ENCODE results near the gene PIWIL1.

PIWIL1 gene

GRCh38 chr12:130347588-130347987 lies 9.9 kb downstream of the PIWIL1 start:
- Histone ChIP-seq H3K36me3 (ENCODE audit: control insufficient read depth, insufficient read depth, low read length) (no peaks in the 10 kb centered on the region), H3K4me2 (ENCODE audit: low read length) (no peak overlapping the region), H3K18ac (ENCODE audit: low read length) (no peak overlapping the region), H2BK5ac (ENCODE audit: low read length) (no peak overlapping the region), H4K5ac (ENCODE audit: low read length) (no peak overlapping the region), H3K27me3 (ENCODE audit: insufficient read depth, low read length, poor library complexity) (no peaks in the 10 kb centered on the region), H3K56ac (ENCODE audit: low read length) (no peak overlapping the region), H3K23ac (ENCODE audit: low read length) (no peak overlapping the region), H3K79me1 (ENCODE audit: low read length) (no peaks in the 10 kb centered on the region), H4K8ac (ENCODE audit: low read depth, low read length) (no peak overlapping the region), H2AK5ac (ENCODE audit: low read length) (no peak overlapping the region), H2BK120ac (ENCODE audit: low read depth, low read length) (no peak overlapping the region), H3K27ac (ENCODE audit: low read depth, low read length) (no peak overlapping the region), H3K9ac (ENCODE audit: low read length) (no peak overlapping the region), H3K4me3 (ENCODE audit: low read length) (no peak overlapping the region), H3K4ac (ENCODE audit: low read depth, low read length) (no peak overlapping the region), H3K79me2 (ENCODE audit: control insufficient read depth, insufficient read depth, low read length) (no peaks in the 10 kb centered on the region), H3K4me1 (ENCODE audit: control insufficient read depth, low read depth, low read length) (no peaks in the 10 kb centered on the region), H2BK15ac (replicated peaks; ENCODE audit: low read depth) (no peak overlapping the region)
- no peak for DNase-seq
- WGBS (ENCODE audit: extremely low coverage, insufficient coverage, low lambda C conversion rate) = no CpG with 5 or more reads among the region's 7 CpGs

GRCh38 chr12:130350715-130351114 lies 13.0 kb downstream of the PIWIL1 start:
- no peak overlapping the region for H2BK5ac ChIP-seq (ENCODE audit: low read length)
- no peak overlapping the region for H4K8ac ChIP-seq (ENCODE audit: low read depth, low read length)
- DNase-seq = no peak
- no peak overlapping the region for H3K4ac ChIP-seq (ENCODE audit: low read depth, low read length)
- H3K36me3 ChIP-seq (ENCODE audit: control insufficient read depth, insufficient read depth, low read length) = no peaks in the 10 kb centered on the region
- no peak overlapping the region for H3K9ac ChIP-seq (ENCODE audit: low read length)
- no peak overlapping the region for H2BK120ac ChIP-seq (ENCODE audit: low read depth, low read length)
- H3K23ac ChIP-seq (ENCODE audit: low read length) = no peak overlapping the region
- H2BK15ac ChIP-seq (replicated peaks; ENCODE audit: low read depth) = no peak overlapping the region
- no peak overlapping the region for H3K4me3 ChIP-seq (ENCODE audit: low read length)
- no peak overlapping the region for H3K56ac ChIP-seq (ENCODE audit: low read length)
- no peak overlapping the region for H2AK5ac ChIP-seq (ENCODE audit: low read length)
- no peaks in the 10 kb centered on the region for H3K79me2 ChIP-seq (ENCODE audit: control insufficient read depth, insufficient read depth, low read length)
- H3K27ac ChIP-seq (ENCODE audit: low read depth, low read length) = no peak overlapping the region
- H3K27me3 ChIP-seq (ENCODE audit: insufficient read depth, low read length, poor library complexity) = no peaks in the 10 kb centered on the region
- no peaks in the 10 kb centered on the region for H3K79me1 ChIP-seq (ENCODE audit: low read length)
- no CpG with 5 or more reads among the region's 2 CpGs for WGBS (ENCODE audit: extremely low coverage, insufficient coverage, low lambda C conversion rate)
- no peak overlapping the region for H4K5ac ChIP-seq (ENCODE audit: low read length)
- no peaks in the 10 kb centered on the region for H3K4me1 ChIP-seq (ENCODE audit: control insufficient read depth, low read depth, low read length)
- H3K18ac ChIP-seq (ENCODE audit: low read length) = no peak overlapping the region
- H3K4me2 ChIP-seq (ENCODE audit: low read length) = no peak overlapping the region

- Histone ChIP-seq H3K4ac (ENCODE audit: low read depth, low read length) (no peak overlapping the region), H3K4me3 (ENCODE audit: low read length) (no peak overlapping the region), H3K56ac (ENCODE audit: low read length) (no peak overlapping the region), H3K27ac (ENCODE audit: low read depth, low read length) (no peak overlapping the region), H3K4me1 (ENCODE audit: control insufficient read depth, low read depth, low read length) (no peaks in the 10 kb centered on the region), H3K23ac (ENCODE audit: low read length) (no peak overlapping the region), H2BK120ac (ENCODE audit: low read depth, low read length) (no peak overlapping the region), H4K8ac (ENCODE audit: low read depth, low read length) (no peak overlapping the region), H3K79me2 (ENCODE audit: control insufficient read depth, insufficient read depth, low read length) (no peaks in the 10 kb centered on the region), H2AK5ac (ENCODE audit: low read length) (no peak overlapping the region), H3K18ac (ENCODE audit: low read length) (no peak overlapping the region), H2BK15ac (replicated peaks; ENCODE audit: low read depth) (no peak overlapping the region), H3K79me1 (ENCODE audit: low read length) (no peaks in the 10 kb centered on the region), H4K5ac (ENCODE audit: low read length) (no peak overlapping the region), H3K9ac (ENCODE audit: low read length) (no peak overlapping the region), H3K36me3 (ENCODE audit: control insufficient read depth, insufficient read depth, low read length) (no peaks in the 10 kb centered on the region), H3K27me3 (ENCODE audit: insufficient read depth, low read length, poor library complexity) (no peaks in the 10 kb centered on the region), H2BK5ac (ENCODE audit: low read length) (no peak overlapping the region), H3K4me2 (ENCODE audit: low read length) (no peak overlapping the region)
- no CpG with 5 or more reads among the region's 5 CpGs for WGBS (ENCODE audit: extremely low coverage, insufficient coverage, low lambda C conversion rate)
- DNase-seq = no peak
These were observed 13.6 kb downstream of the PIWIL1 start for GRCh38 chr12:130351326-130351725.

- Histone ChIP-seq H3K56ac (ENCODE audit: low read length) (no peak overlapping the region), H3K4me3 (ENCODE audit: low read length) (no peak overlapping the region), H3K36me3 (ENCODE audit: control insufficient read depth, insufficient read depth, low read length) (no peaks in the 10 kb centered on the region), H4K8ac (ENCODE audit: low read depth, low read length) (no peak overlapping the region), H3K4ac (ENCODE audit: low read depth, low read length) (no peak overlapping the region), H3K4me2 (ENCODE audit: low read length) (no peak overlapping the region), H2BK15ac (replicated peaks; ENCODE audit: low read depth) (no peak overlapping the region), H3K23ac (ENCODE audit: low read length) (no peak overlapping the region), H3K4me1 (ENCODE audit: control insufficient read depth, low read depth, low read length) (no peaks in the 10 kb centered on the region), H3K27ac (ENCODE audit: low read depth, low read length) (no peak overlapping the region), H4K5ac (ENCODE audit: low read length) (no peak overlapping the region), H2AK5ac (ENCODE audit: low read length) (no peak overlapping the region), H2BK5ac (ENCODE audit: low read length) (no peak overlapping the region), H2BK120ac (ENCODE audit: low read depth, low read length) (no peak overlapping the region), H3K79me1 (ENCODE audit: low read length) (no peaks in the 10 kb centered on the region), H3K9ac (ENCODE audit: low read length) (no peak overlapping the region), H3K79me2 (ENCODE audit: control insufficient read depth, insufficient read depth, low read length) (no peaks in the 10 kb centered on the region), H3K18ac (ENCODE audit: low read length) (no peak overlapping the region), H3K27me3 (ENCODE audit: insufficient read depth, low read length, poor library complexity) (no peaks in the 10 kb centered on the region)
- no peak for DNase-seq
These were observed 15.4 kb downstream of the PIWIL1 start for GRCh38 chr12:130353081-130353480.

GRCh38 chr12:130354407-130354806 lies 16.7 kb downstream of the PIWIL1 start:
- Histone ChIP-seq H2BK5ac (ENCODE audit: low read length) (no peak overlapping the region), H3K27ac (ENCODE audit: low read depth, low read length) (no peak overlapping the region), H2BK15ac (replicated peaks; ENCODE audit: low read depth) (no peak overlapping the region), H3K23ac (ENCODE audit: low read length) (no peak overlapping the region), H2BK120ac (ENCODE audit: low read depth, low read length) (no peak overlapping the region), H3K4me2 (ENCODE audit: low read length) (no peak overlapping the region), H4K8ac (ENCODE audit: low read depth, low read length) (no peak overlapping the region), H3K4me3 (ENCODE audit: low read length) (no peak overlapping the region), H3K56ac (ENCODE audit: low read length) (no peak overlapping the region), H3K27me3 (ENCODE audit: insufficient read depth, low read length, poor library complexity) (no peaks in the 10 kb centered on the region), H4K5ac (ENCODE audit: low read length) (no peak overlapping the region), H3K4me1 (ENCODE audit: control insufficient read depth, low read depth, low read length) (no peaks in the 10 kb centered on the region), H2AK5ac (ENCODE audit: low read length) (no peak overlapping the region), H3K79me1 (ENCODE audit: low read length) (no peaks in the 10 kb centered on the region), H3K36me3 (ENCODE audit: control insufficient read depth, insufficient read depth, low read length) (no peaks in the 10 kb centered on the region), H3K9ac (ENCODE audit: low read length) (no peak overlapping the region), H3K4ac (ENCODE audit: low read depth, low read length) (no peak overlapping the region), H3K18ac (ENCODE audit: low read length) (no peak overlapping the region), H3K79me2 (ENCODE audit: control insufficient read depth, insufficient read depth, low read length) (no peaks in the 10 kb centered on the region)
- DNase-seq = peak; percentile 37
- no CpG with 5 or more reads among the region's 7 CpGs for WGBS (ENCODE audit: extremely low coverage, insufficient coverage, low lambda C conversion rate)

- Histone ChIP-seq H3K36me3 (ENCODE audit: control insufficient read depth, insufficient read depth, low read length) (no peaks in the 10 kb centered on the region), H3K18ac (ENCODE audit: low read length) (no peak overlapping the region), H4K8ac (ENCODE audit: low read depth, low read length) (no peak overlapping the region), H2BK5ac (ENCODE audit: low read length) (no peak overlapping the region), H2BK120ac (ENCODE audit: low read depth, low read length) (no peak overlapping the region), H2AK5ac (ENCODE audit: low read length) (no peak overlapping the region), H3K23ac (ENCODE audit: low read length) (no peak overlapping the region), H3K4me3 (ENCODE audit: low read length) (no peak overlapping the region), H3K79me2 (ENCODE audit: control insufficient read depth, insufficient read depth, low read length) (no peaks in the 10 kb centered on the region), H3K27me3 (ENCODE audit: insufficient read depth, low read length, poor library complexity) (no peaks in the 10 kb centered on the region), H3K9ac (ENCODE audit: low read length) (no peak overlapping the region), H3K27ac (ENCODE audit: low read depth, low read length) (no peak overlapping the region), H3K56ac (ENCODE audit: low read length) (no peak overlapping the region), H3K4ac (ENCODE audit: low read depth, low read length) (no peak overlapping the region), H2BK15ac (replicated peaks; ENCODE audit: low read depth) (no peak overlapping the region), H3K79me1 (ENCODE audit: low read length) (no peaks in the 10 kb centered on the region), H4K5ac (ENCODE audit: low read length) (no peak overlapping the region), H3K4me1 (ENCODE audit: control insufficient read depth, low read depth, low read length) (no peaks in the 10 kb centered on the region), H3K4me2 (ENCODE audit: low read length) (no peak overlapping the region)
- DNase-seq = no peak
- WGBS (ENCODE audit: extremely low coverage, insufficient coverage, low lambda C conversion rate) = no CpG with 5 or more reads among the region's 8 CpGs
These were observed 18.5 kb downstream of the PIWIL1 start for GRCh38 chr12:130356222-130356621.

All from mesendoderm (in vitro differentiated cells).